Germinal center (tissue), 1 donor: ENCODE measurements around the gene PMVK.
A peak's percentile ranks its signal among the peaks of the same experiment; 100 is the strongest.

Experiments used
- DNase-seq: peaks from one replicate; pipeline ENCODE4 v3.0.0; 2012; ENCODE audit warnings: mixed read lengths, low spot score

The PMVK gene

DNA sequence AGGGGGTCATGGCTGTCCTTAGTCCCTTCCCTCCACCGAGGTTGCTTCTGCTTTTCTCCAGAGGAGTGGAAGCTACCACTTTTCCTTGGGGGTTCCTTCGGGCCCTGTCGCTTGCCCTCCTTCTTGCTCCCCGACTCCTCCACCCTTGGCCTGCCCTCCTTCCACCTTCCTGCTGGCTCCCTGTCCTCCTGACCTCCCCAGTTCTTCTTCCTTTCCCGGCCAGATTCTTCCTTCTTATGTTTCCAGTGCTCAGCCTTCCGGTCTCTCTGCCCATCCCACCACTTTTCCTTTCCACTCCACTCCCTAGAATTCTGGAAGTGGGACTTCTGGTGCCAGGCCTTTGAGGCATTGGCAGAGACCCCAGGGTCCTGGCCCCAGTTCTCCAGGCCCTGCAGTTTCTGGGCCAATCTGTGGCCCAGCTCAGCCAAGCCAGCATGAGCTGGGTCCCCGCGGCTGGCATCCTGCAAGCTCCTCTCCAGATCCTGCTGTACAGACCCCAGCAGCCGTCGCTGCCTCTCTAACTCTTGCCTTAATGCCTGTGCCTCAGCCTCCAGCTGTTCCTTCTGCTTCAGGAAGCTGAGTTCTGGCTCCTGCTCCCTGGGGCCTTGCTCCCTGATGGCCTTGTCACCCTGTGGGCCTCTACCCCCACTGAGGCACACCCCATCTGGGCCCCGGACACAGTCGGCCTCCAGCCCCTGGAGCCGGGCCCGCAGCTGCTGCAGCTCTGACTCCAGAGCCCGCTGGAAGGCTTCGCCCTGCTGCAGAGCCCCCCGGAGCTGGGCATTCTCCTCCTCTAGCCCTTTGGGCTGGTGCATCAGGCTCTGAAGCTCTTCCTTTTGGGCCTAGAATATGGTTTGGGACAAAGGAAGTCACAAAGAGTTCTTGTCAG is 9.7 kb upstream of the PMVK start:
- no peak for DNase-seq

GRCh38 chr1:154945160-154945961 is 8.8 kb upstream of the PMVK start:
- DNase-seq, result no peak

- no peak for DNase-seq
These were observed 8.1 kb upstream of the PMVK start for GRCh38 chr1:154944401-154945159.

- DNase-seq, result peak; percentile 56
These were observed 7.3 kb upstream of the PMVK start for GRCh38 chr1:154943649-154944400.

DNA sequence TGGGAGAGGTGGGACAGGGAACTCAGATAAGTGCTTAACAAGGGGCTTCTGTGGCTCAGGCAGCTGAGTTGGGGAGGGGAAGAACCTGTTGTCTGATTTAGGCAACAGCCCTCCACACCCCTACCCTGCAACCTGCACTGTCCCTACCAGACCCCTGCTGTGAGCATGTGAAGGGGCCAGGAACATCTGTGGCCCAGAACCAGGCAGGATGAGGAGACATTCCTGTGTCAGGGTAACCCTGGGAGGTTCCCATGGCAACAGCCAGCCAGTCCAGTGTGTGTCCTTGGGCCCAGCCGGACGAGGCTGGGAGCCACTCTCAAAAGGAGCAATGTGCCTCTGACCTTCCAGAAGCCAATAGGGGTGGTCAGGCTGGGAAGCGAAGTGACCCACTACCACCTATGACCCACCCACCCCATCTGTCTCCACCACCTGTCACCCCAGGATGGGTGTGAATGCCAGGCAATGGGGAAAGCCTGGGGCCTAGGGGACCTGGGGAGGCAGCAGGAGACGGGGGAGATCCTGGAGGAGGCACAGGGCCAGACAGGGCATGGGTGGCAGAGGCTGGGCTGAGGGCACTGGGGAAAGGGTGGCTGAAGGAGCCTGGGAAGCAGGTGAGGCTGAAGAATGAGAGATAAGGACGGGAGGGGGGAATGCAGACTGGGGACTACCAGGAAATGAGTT is 5.0 kb upstream of the PMVK start:
- DNase-seq, result no peak

DNA sequence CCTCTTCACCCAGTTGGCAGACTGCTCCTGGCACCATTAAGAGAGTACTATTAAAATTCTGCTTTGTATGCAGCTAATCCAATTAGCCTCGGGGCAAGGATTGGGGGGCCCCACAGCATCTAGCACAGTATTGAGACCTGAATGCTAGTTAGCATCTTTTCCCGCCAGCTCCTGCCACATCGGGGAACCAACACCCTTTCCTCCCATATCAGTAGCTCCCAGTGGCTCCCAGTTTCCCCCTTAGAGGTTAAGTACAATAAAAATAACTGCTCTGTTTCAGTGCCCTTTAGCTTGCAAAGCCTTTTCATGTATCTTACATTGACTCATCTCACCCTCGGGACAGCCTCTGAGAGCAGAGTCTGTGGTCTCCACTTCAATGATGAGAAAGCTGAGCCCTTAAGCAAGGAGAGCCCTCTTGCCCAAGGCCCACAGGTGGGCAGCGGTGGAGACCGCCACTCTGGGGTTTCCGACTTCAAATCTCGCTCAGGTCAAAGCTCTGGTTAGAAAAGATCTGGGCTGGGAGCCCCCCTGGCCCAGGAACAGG is 4.2 kb upstream of the PMVK start:
- DNase-seq, result no peak

GRCh38 chr1:154940213-154940560 is 3.7 kb upstream of the PMVK start:
- DNase-seq, result no peak

GRCh38 chr1:154938604-154939399 is 2.3 kb upstream of the PMVK start:
- no peak for DNase-seq

GRCh38 chr1:154937988-154938386 is 1.5 kb upstream of the PMVK start:
- no peak for DNase-seq

- DNase-seq, result peak; percentile 91
These were observed 817 bp upstream of the PMVK start for GRCh38 chr1:154937085-154937987.

GRCh38 chr1:154935749-154936554 is 567 bp downstream of the PMVK start:
- DNase-seq, result no peak

DNA sequence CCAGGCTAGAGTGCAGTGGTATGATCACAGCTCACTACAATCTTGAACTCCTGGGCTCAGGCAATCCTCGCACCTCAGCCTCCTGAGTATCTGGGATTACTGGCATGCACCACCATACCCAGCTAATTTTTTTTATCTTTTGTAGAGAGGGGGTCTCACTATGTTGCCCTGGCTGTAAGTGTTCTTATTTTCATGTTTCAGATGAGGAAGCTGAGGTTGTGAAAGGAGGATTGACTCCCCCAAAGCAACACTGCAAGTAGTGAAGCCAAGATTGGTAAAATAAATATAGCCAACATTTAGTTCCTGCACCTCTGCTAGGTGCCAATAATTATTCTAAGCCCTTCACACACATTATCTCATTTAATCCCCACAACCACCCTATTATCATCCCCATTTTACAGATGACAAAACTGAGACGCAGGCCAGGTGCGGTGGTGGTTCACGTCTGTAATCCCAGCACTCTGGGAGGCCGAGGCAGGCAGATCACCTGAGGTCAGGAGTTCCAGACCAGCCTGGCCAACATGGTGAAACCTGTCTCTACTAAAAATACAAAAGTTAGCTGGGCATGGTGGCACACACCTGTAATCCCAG is 2.1 kb downstream of the PMVK start:
- DNase-seq, result no peak

DNA sequence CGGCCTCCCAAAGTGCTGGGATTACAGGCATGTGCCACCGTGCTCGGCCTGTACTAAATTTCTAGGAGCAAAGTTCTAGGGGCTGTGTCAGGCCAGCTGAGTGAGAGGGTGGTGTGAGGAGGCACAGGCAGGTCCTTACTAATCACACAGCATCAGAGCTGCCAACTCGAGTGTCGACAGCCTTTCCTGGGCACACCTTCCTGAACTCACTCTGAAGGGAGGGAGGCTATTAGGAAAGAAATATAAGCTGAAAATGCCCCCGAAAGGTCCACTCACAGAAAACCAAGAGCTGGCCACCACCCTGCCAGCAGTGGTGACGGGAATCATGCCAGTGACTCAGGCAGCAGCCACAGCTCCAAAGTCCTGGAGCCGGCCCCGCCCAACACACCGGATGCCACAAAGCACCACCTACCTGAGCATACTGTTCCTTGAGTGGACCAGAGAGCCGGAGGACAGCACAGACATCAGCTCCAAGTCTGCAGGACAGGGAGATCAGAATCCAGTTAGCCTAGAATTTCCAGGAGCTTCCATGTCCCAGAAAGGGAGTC is 4.5 kb downstream of the PMVK start:
- DNase-seq, result no peak

DNA sequence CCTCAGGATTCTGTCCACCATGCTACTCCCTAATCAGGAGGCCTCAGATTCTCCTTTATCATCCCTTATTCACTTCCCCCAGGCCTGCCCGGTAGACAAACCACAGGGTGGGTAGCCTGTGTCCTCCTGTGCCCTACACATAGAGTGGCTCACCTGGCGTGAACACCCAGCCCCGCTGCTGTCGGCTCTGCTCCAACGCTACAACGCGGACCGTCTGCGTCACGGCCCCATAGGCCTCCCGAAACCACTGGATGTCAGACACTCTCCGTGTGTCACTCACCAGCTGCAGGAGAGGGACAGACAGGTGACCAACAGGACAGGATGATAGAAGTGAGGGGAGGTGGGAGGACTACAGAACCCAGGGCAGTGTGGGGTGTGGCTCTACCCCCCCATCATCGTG is 10.3 kb downstream of the PMVK start:
- DNase-seq, result no peak

DNA sequence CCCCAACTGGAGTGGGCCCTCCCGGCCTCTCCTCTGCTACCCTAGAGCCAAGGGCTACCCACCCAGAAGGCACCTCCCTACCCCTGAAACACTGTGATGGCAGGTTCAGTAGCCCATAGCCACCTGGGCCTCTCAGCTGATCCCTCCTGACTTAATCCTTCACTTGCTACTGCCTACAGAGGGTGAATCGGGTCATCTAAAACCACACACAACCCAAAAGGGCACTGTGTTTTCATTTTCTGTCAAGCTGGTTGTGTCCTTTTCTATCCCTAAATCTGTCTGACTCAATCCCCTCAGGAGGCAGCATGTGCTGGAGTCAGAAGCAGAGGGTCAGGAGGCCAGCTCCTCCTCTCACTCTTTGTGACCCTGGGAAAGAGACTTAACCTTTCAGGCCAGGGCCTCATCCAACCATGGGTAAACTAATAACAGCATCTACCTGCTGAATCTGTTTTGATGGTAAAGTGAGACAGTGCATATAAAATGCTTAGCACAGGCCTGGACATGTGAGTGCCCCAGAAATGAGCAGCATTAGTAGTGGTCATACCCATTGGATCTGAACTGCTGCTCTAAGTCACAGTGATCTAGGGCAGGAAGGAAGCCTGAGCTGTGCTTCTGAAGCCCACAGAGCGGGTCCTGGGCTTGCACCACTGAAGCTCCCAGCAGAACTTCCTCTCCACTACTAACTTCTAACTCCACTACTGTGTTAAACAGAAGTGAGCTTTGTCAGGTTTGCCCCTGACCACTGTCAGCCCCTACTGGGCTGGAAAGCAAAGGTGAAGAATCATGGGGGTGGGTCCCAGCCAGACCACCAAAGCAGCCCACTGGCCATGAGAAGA is 11.0 kb downstream of the PMVK start:
- DNase-seq, result no peak

- no peak for DNase-seq
These were observed 12.8 kb downstream of the PMVK start for GRCh38 chr1:154923695-154924094.

DNA sequence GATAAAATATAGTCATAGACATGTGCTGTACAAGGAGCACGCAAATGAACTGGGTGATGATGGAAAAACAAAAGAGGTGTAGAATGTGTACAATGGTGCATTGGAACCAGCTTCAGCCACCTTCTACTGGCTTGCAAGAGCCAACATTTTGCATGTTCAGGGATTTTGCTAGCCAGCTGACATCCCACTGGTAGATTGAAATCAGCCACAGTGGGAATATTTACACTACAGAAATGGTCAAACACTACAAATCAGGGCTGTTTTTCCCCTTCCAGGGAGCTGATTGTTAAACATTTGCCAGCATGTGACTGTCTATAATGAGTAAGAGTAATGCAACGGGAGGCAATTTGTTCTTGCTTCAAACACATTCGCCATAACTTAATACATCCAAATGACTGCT is 23.2 kb downstream of the PMVK start:
- DNase-seq, result no peak
